Fibroblast of skin of left quadriceps (primary cell): Measurements from ENCODE around the gene KRTCAP2.

Experiments used
- DNase-seq, 2 experiments: peaks; one replicate each; pipeline ENCODE4 v3.0.0-alpha.2; 2013; ENCODE audit warnings: low read depth in 2 of 2

Gene KRTCAP2

GRCh38 chr1:155134322-155134721 lies 38.8 kb downstream of the KRTCAP2 start:
- DNase-seq = no peak

DNA sequence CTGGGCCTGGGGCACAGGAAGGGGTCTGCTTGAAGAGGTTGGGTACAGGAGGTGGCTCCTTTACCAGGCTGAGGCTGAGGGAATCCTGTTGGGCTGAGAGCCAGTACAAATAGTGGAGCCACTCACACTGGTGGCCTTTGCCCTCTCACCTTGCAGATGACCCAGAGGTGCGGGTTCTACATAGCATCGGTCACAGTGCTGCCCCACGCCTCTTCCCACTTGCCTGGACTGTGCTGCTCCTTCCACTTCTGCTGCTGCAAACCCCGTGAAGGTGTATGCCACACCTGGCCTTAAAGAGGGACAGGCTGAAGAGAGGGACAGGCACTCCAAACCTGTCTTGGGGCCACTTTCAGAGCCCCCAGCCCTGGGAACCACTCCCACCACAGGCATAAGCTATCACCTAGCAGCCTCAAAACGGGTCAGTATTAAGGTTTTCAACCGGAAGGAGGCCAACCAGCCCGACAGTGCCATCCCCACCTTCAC lies 39.3 kb downstream of the KRTCAP2 start:
- DNase-seq = no peak

DNA sequence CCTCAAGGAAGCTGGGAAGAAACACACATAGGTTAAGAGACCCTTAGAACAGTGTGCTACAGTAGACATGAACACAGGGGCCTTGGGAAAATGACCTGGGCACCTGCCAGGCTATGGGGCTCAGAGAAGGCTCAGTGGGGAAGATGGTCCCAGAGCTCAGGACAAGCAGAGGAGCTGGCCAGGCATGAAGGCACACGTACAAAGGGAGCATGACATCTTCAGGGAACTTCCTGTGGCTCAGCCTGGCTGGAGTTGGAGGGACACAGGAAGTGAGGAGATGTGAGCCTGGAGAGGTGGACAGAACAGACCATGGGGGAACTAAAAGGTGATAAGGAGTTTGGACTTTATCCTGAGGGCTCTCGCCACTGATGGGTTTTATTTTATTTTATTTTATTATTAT lies 41.2 kb downstream of the KRTCAP2 start:
- no peak for DNase-seq

DNA sequence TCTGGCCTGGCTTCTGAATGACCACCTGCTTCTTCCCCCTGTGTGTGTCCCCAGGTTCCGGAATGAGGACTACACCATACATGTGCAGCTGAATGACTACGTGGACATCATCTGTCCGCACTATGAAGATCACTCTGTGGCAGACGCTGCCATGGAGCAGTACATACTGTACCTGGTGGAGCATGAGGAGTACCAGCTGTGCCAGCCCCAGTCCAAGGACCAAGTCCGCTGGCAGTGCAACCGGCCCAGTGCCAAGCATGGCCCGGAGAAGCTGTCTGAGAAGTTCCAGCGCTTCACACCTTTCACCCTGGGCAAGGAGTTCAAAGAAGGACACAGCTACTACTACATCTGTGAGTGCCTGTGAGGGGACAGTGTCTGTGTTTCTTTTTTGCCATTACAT lies 41.8 kb downstream of the KRTCAP2 start:
- no peak for DNase-seq

DNA sequence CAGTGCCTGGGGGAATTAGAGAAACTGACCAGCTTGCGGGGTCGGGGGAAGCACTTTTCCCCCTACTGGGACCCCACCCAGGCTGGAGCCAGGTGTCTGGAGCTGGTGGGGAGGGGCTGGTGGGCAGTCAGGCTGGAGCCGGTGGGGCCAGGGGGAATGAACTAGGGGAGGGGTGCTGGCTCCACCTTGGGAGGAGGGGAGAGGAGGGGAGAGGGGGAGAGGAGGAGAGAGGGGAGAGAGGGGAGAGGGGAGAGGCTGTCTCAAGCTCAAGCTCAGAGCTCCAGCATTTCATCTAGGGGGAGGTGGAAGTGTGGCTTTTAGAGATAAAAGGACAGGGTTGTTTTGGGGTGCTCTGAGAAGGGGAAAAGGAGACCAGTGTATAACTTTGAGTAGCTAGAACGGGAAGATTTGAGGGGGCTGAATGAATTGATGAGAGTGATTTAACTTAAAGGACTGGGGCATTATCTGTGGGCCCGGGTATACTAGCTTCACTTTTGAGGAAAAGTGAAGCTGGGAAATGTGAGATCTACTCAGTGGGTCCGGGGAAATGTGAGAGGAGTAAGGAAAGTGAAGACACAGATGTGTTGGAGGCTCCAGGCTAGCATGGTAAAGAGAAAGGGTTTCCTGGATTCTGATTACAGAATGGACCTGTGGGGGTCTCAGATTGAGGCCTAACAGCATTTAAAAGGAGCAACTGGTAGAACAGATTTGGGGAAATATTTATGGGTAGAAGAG lies 42.7 kb downstream of the KRTCAP2 start:
- DNase-seq = no peak

GRCh38 chr1:155128755-155129473 lies 44.2 kb downstream of the KRTCAP2 start:
- no peak for DNase-seq

GRCh38 chr1:155127967-155128754 lies 44.9 kb downstream of the KRTCAP2 start:
- no peak for DNase-seq

GRCh38 chr1:155127105-155127966 lies 45.8 kb downstream of the KRTCAP2 start, which contains the start of gene EFNA1:
Gene EFNA1, plus strand, starts transcription at chr1:155127876. Its CDS starts 102 bp downstream, at chr1:155127978.
- no peak for DNase-seq

GRCh38 chr1:155126556-155127104 lies 46.5 kb downstream of the KRTCAP2 start:
- no peak for DNase-seq

- DNase-seq = no peak
These were observed 47.1 kb downstream of the KRTCAP2 start for GRCh38 chr1:155125946-155126555.

DNA sequence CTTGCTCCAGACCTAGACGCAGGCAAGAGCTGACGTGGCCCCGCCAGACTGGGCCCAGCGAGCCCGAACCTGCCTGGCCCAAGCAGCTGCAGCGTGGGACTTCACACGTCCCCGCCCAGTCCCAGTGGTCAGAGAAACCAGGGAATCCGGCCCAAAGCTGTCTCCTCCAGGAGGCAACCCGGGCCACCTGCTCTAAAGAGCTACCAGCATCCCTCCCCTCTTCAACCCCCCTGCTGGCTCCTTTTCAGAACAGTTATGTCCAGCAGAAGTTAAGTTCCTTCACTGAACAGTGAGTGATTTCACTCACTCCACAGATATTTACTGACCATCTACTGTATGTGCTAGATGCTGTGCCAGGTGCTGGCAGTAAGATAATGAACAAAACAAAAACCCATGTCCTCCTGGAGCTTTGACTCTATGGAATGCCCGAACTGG lies 47.6 kb downstream of the KRTCAP2 start:
- DNase-seq = no peak

- DNase-seq = no peak
These were observed 48.3 kb downstream of the KRTCAP2 start for GRCh38 chr1:155124503-155125463.

GRCh38 chr1:155123801-155124200 lies 49.3 kb downstream of the KRTCAP2 start:
- no peak for DNase-seq

DNA sequence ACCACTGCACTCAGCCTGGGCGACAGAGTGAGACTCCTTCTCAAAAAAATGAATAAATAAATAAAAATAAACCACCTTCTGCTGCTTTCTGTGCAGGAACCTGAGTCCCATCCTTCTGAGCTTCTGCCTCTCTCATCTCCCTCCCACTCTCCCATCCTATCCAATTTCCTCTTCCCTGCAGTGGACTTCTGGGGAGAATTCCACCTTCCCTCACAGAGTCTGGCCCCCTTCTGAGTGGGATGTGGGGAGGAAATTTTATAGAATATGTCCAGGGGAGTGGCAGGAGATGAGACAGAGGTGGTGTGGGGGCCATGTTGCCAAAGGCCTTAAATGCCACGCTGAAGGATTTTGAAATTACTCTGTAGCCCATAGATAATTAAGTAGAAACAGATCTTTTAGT lies 50.8 kb downstream of the KRTCAP2 start:
- DNase-seq = no peak

DNA sequence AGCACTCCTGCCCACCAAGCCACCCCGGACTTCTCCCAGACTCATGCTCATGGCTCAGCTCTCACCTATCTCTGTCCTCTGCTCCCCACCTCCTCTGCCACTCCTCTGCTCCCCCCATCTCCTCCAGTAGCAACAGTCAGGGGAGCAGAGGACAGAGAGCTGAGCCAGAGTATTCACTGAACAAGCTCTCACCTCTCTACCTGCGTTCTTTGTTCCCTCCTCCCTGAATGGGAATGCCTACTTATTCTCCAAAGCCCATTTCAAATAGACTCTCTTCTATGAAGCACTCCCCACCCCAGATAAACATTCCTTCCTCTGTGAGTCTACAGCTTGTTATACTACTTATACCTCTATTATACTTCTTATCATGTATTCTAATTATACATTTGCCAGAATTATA lies 51.9 kb downstream of the KRTCAP2 start:
- DNase-seq = no peak

DNA sequence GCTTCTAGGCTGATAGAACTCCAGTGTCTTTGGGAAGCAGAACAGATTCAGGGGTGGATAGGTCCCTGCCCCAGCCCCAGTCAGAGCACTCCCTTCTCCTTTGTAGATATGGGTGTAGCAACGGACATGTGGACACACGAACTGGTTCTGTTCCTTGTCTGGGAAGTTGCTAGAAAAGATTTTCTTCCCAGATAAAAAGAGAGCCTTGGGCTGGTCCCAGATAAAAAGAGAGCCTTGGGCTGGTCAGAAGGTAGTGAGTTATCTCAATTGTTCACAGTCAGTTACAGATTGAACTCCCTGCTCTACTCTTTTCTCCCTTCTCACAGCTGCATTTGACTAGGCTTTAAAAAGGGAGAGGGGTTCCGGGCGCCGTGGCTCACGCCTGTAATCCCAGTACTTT lies 52.9 kb downstream of the KRTCAP2 start:
- DNase-seq = no peak
